Measurements from ENCODE around the gene TNNC1.

Gene TNNC1

DNA sequence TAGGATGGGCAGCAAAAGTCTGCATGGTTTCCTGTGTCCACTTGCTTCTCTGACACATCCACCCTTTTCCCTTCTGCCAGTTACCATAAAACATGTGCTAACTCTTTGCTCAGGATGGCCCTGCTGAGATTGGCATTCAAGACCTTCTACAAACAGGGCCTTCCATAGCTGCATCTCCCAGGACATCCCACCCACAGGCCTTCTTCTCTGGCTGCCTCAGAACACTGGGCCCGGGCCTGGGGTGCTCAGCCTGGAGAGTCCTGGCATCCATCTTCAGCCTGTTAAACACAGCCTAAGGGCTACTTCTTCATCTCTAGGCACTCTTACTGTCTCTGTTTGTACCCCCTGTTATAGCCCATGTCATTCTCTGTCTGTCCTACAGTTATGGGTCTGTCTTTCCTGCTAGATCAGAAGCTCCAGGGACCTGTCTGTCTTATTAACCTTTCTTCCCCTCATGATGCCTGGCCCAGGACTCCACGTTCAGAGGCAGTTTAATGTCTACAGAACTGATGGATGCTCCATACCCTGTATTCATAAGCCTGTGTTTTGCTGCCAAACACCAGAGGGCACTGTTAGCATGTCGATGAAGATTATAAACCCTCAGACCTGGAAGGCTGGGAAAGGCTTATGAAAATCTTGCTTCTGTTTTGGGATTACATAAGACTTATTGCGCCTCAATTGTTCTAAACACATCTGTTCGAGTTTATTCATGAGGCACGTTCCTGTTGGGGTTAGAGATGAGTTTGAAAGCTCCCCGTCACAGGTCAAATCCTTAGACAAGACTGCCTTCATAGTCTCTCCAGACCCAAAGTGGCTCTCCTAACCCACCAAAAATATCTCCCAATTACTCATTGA, 25.5 kb downstream of the TNNC1 start:
- DNase-seq, result no peak

DNA sequence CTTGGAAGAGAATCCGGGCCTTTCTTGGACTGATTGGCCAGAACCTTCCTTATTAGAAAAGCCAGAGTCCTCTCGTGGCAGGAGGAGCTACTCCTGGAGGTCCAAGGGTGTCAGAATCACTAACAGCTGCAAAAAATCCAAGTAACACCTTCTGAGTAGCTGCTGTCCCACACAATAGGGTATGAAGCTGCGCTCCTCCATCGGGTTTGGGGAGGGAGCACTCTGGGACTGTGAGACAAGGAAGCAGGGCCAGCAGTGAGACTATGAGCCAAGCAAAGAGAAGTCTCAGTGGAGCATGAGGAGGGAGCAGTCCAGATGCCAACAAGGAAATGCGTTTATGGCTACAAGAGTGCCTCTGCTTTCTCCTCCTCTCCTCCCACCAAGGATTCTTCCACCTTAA, 30.7 kb downstream of the TNNC1 start:
- no peak for DNase-seq

DNA sequence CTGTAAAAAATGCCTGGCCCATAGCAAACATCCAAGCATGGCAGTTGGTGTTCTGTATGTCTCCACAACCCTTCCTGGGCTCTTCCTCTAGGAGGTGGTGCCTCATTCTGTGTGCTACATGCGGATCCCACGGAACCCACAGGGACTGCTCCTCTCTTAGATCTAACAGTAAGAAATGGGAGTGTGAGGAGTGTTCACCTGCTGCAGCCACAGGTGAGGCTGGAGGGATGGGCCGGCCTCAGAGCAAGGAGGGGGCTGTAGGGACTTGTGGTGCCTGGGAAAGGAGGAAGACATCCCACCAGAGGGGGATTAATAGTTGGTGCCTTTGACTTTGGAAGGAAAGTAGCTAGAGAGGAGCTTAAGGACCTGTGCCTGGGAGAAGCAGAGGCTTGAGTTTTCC, 31.2 kb downstream of the TNNC1 start:
- DNase-seq, result no peak

DNA sequence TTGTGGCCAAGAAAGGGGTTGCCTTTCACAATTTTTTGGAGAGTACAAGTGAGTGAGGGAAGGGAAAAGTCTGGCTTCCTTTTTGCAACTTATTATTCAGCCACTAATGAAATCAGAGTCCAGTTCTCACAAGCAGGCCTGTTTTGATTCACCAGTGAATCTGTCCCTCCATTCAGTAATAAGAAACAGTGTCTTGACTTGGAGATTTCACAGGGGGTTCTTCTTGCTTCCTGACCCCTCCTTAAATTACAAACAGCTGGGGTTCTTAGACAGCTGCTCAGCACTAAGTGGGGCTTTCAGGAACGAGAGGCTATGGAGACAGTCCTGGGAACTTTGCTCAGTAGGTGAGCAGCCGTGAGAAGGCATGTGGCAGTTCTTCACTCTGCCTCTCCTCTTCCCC, 33.5 kb downstream of the TNNC1 start:
- DNase-seq, result no peak

DNA sequence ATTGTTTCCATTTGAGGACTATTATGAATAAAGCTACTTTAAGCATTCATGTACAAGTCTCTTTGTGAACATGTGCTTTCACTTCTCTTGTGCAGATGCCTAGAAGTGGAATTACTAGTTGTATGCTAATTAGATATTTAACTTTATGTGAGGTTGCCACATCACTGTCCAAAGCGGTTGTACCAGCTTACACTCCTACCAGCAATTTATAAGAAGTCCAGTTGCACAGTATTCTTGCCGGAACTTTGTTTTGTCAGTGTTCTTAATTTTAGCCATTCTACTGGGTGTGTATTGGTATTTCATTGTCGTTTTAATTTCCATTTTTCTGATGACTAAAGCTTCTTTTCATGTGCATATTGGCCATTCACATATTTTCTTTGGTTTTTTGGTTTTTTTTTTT, 38.0 kb downstream of the TNNC1 start:
- DNase-seq, result no peak

DNA sequence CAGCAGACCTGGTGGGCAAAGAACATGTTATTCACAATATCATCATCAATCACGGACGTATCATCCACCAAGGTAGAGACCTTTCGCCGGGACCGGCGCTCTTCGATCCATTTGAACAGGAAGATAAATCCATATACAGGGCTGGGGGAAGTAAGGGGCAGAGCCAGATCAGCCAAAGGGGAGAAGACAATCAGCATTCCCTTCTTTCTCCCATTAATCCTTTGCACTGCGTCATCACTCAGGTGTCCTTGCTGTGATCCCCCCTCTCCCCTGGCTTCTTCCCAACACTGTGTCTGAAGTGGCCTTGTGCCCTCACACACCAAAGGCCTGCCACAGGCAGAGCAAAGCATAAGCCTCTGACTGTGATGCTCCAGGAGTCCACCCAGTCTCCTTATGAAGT, 45.4 kb downstream of the TNNC1 start:
- no peak for DNase-seq

DNA sequence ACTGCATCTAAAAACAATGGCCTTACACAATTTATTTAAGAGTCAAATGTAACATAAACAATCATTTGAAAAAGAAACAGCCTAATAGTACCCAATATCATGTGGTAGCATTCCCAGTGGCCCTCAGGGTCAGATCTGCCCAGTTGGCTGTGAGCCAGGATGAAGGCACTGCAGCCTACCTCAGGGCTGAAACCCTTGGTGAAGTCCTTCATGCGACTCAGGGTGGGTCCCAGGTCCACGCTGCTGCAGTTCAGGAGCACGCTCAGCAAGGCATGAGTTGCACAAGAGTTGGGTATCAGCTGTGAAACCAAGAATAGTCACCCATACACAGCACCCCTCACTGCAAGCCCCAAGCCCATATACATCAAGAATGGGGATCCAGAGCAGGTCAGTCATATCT, 46.1 kb downstream of the TNNC1 start:
- DNase-seq, result no peak

DNA sequence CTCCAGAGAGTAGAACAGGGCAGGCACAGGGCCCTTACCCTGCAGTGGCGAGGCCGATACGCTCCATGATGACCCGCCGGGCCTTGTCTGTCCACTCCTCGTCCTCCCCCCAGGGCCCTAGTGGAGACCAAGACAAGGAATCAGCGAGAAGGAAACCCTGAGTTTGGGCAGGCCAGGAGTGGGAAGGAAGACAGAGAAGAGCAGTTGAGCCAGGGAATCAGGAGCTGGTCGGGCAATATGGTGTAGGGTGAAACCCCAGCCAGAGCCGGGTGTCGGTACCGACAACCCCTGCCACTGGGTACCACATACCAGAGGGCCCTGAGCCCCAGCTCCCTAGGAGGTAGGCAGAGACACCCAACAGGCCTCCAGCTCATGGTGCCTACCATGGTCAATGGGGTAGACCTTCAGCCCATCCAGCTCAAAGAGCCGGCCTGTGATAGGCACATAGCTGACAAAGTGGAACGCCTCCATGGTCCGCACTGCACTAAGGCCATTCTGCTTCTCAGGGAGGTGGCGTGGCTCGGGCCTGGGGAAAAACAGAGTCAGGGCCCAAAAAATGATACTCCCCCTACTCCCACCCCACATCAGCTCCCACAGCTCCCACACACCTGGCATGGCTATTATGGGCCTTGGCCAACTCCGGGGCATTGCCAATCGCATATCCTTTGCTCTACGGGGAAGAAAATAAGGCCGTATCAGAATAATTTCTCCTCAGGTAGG, 46.9 kb downstream of the TNNC1 start:
- no peak for DNase-seq

DNA sequence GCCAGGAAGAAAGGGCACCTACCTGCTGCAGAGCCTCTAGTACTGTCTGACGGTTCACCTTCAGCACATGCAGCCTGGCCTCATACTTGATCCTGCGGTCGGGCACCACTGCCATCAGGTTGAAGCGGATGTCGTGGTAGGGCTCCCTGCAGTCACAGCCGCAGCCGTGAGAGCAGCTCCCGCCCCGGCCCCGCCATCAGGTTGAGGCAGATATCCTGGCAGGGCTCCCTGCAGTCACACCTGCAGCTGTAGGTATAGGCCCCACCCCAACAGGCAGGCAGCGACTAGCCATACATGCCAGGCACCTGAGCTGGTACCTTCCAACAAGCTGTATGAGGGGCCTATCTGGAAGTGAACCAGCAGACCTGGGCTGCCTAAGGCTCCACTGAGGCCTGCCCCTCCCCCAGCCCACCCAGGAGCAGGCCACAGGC, 47.6 kb downstream of the TNNC1 start:
- DNase-seq, result no peak

DNA sequence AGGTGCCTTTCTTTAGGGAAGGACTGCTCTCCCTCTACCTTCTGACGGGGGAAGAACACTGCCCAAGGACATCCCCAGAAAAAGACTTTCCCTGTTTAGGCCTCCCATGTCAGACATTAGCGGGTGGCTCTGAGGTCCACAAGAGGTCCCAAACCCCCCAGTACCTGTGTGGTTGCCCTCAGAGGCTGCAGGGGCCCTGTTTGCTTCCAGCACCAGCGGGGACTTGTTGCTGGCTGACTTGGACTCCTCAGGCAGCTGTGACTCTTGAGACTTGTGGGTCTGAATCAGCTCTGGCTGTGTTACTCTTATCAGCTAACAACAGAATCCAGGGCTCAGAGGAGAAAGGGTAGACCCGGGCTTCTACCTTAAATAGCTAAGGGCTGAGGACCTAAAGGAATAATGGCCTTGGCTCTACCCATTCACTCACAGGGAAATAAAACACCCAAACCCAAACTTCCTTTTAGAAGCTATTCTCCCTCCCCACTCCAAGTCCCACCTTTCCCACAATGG, 48.2 kb downstream of the TNNC1 start:
- no peak for DNase-seq

DNA sequence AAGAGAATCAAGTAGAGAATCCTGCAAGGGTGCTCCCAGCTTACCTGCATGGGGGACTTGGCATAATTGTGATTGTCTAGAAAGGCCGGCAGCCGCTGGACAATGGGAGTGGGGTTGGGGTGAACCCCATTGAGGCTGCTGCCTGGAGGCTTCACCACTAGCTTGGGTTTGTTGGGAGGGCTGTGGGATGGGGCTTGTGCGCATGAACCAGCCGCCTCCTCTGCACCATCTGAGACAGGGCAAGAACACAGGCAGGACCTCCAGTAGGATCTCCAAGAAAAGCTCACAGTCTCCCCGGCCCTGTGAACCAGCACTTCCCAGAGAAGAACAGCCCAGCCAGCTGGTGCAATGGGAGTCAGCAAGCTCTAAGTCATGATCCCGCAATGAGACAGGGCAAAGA, 48.8 kb downstream of the TNNC1 start:
- DNase-seq, result no peak

DNA sequence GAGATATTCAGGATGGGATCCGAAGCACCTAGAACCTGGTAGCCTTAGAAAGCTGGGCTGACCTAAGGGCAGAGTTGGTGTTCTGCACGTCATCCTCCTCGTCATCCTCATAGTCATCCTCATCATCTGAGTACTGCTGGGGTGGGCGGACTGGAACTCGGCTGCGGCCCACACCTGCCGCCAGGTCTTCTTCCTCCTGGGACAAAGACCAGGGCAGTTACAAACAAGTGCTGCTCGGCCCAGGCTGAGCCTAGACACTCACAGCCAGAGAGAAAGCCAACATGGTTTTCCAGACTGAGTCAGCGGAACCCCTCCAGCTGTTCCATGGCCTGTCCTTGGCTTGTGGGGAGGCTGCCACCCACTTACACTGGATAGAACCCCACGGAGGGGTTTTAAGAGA, 49.5 kb downstream of the TNNC1 start:
- DNase-seq, result no peak

DNA sequence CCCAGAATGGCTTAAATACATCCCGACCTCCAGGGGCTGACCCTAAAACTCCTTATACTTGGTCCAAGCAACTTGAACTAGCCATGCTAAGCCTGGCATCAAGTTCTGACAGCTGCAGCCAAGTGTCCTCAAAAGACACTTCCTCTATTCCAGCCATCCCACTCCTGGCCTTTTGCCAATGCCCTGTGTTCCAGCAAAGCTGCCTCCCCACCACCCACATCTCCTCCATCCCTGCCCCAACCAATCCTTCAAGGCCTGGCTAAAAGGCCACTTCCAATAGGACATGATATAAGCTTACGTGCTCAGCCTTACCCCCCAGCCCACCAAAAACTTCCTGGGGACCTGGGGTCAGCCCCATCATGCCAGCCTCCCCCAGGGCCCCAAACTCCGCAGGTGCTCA, 49.9 kb downstream of the TNNC1 start:
- DNase-seq, result no peak

DNA sequence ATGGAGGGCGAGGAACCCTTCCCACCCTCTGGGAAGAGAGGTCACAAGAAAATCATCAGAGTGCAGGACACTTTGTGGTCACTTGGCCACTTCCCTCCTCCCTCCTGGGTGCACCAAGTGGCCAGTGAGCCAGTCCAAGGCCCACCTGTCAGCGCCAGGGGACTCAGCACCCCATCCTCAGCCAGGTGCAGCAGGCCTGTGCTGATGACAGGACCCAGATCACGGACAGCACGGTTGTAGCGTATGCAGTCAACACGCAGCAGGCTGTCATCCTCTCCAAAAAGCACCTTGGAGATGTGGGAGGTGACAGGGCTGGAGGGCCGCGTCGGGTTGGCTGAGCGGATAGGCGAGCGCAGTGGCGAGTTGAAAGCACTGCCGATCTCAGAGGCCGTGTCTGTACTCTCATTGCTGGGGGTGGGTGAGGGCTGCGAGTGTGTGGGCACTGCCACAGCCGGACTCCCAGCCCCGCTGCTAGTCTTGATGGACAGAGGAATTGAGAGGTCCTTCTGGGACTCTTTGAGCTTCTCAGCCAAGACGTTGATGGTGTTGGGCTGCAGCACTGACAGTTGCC, 50.5 kb downstream of the TNNC1 start:
- DNase-seq, result no peak

DNA sequence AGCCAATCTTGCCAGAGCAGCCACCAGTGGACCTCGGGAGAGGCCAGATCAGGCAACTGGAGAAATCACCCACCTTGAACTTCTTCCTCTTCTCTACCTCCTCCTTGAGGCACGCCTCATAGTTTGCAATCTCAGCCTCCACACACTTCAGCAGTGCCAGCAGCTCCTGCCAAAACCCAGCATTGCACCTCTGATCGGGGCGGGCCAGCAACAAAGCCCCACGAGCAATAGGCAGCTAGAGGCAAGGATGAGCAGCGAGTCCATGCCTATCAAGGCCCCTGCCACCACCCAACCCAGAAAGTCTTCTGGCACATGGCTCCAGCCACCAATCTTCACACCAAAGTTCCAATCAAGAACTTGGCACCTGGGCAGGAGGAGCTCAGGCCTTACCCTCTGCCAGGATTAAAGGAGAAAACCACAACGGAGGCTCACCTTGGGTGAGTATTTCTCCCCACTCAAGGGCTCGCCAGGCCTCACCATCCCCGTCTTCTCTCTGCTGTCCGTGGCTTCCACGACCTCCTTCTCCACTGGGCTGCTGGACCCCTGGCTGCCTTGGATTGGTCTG, 51.1 kb downstream of the TNNC1 start:
- no peak for DNase-seq

DNA sequence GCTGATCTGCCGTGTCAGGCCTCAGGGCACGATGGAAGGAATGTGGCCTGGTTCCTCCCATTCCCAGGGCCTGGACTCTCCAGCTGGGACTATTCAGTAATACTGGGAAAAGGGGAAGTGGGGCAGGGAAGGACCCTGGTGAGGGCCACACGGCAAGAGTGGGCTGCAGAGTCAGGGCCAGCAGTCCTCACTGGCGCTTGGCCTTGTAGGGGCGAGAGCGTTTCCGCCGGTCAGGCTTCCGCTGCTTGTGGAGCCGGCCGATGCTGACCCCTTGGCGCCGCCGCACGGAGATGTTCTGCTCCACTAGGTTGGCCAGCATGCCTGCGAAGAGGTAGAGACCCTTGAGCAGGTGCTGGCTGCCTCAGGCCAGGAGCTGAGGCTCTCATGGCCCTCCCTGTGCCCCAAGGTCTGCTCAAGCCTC, 51.7 kb downstream of the TNNC1 start:
- no peak for DNase-seq

DNA sequence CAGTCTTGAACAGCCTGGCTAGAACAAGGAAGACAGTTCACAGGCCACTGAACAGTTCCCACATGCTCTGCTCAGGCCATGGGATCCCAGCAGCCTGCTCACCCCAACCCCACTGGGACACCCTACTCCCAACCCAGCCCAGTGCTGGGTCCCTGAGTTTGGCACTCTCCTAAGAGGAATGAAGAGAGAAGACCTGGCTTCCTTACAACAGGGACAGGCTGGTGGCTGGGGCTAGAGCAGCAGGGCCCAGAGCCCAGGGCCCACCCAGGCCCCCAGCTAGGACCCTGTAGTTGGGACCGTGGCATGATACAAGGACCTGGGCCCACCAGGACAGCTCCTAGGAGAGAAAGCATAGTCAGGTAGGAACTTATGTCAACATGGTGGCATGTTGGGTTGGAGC, 52.3 kb downstream of the TNNC1 start:
- no peak for DNase-seq
